HEK293 (cell line): ENCODE data around the gene RNF31.

ENCODE experiments used
- AEBP2 ChIP-seq: fragments of 450-650 bp; formaldehyde crosslinking; IDR thresholded peaks from 2 replicates; pipeline ENCODE4 v1.5.1; 2016; ENCODE audit warnings: missing biosample characterization, missing genetic modification characterization, borderline replicate concordance
- CTCF ChIP-seq: fragments of 450-650 bp; formaldehyde crosslinking; IDR thresholded peaks from 2 replicates; pipeline ENCODE4 v1.5.1; 2016; ENCODE audit warnings: missing biosample characterization, missing genetic modification characterization
- GLIS1 ChIP-seq: fragments of 450-650 bp; formaldehyde crosslinking; IDR thresholded peaks from 2 replicates; pipeline ENCODE4 v1.5.1; 2016; ENCODE audit warnings: missing biosample characterization, missing genetic modification characterization
- KLF16 ChIP-seq: fragments of 450-650 bp; formaldehyde crosslinking; IDR thresholded peaks from 2 replicates; pipeline ENCODE4 v1.5.1; 2017; ENCODE audit warnings: missing biosample characterization, missing genetic modification characterization
- PATZ1 ChIP-seq: fragments of 450-650 bp; formaldehyde crosslinking; IDR thresholded peaks from 2 replicates; pipeline ENCODE4 v1.5.1; 2016; ENCODE audit warnings: missing biosample characterization, missing genetic modification characterization
- SALL2 ChIP-seq: fragments of 450-650 bp; formaldehyde crosslinking; IDR thresholded peaks from 2 replicates; pipeline ENCODE4 v1.5.0; 2017; ENCODE audit warnings: missing biosample characterization, mild to moderate bottlenecking, missing genetic modification characterization, borderline replicate concordance
- SETDB1 ChIP-seq: IDR thresholded peaks from one replicate; pipeline ENCODE4 v1.6.1; 2017; ENCODE audit warnings: mild to moderate bottlenecking, low read length, moderate library complexity, mixed read lengths; ENCODE audit not compliant: insufficient read length
- SP2 ChIP-seq: fragments of 450-650 bp; formaldehyde crosslinking; IDR thresholded peaks from 2 replicates; pipeline ENCODE4 v1.5.1; 2016; ENCODE audit warnings: missing biosample characterization, missing genetic modification characterization
- TCF7L2 ChIP-seq: IDR thresholded peaks from 2 replicates; pipeline ENCODE4 v1.6.1; 2011; ENCODE audit warnings: low read depth, mild to moderate bottlenecking, inconsistent platforms, low read length, moderate library complexity, borderline replicate concordance
- ZFHX2 ChIP-seq: fragments of 450-650 bp; formaldehyde crosslinking; conservative IDR thresholded peaks from 2 replicates; pipeline ENCODE4 v1.5.1; 2016; ENCODE audit warnings: missing biosample characterization, missing genetic modification characterization
- ZNF146 ChIP-seq: fragments of 450-650 bp; formaldehyde crosslinking; IDR thresholded peaks from 2 replicates; pipeline ENCODE4 v1.5.1; 2016; ENCODE audit warnings: missing biosample characterization, missing genetic modification characterization
- ZNF184 ChIP-seq: fragments of 450-650 bp; IDR thresholded peaks from 2 replicates; pipeline ENCODE4 v1.5.1; 2018; ENCODE audit warnings: missing biosample characterization, mild to moderate bottlenecking, missing genetic modification characterization
- ZNF211 ChIP-seq: fragments of 450-650 bp; formaldehyde crosslinking; IDR thresholded peaks from 2 replicates; pipeline ENCODE4 v1.5.1; 2016; ENCODE audit warnings: low read depth, missing biosample characterization, missing genetic modification characterization
- ZNF239 ChIP-seq: fragments of 450-650 bp; formaldehyde crosslinking; IDR thresholded peaks from 2 replicates; pipeline ENCODE4 v1.5.1; 2016; ENCODE audit warnings: missing biosample characterization, missing genetic modification characterization
- ZNF354C ChIP-seq: fragments of 450-650 bp; formaldehyde crosslinking; IDR thresholded peaks from 2 replicates; pipeline ENCODE4 v1.5.1; 2016; ENCODE audit warnings: missing biosample characterization, missing genetic modification characterization, low read depth, borderline replicate concordance
- ZNF510 ChIP-seq: fragments of 450-650 bp; formaldehyde crosslinking; IDR thresholded peaks from 2 replicates; pipeline ENCODE4 v1.5.1; 2018; ENCODE audit warnings: mild to moderate bottlenecking, missing genetic modification characterization, missing biosample characterization; ENCODE audit not compliant: insufficient replicate concordance
- ZNF514 ChIP-seq: fragments of 450-650 bp; formaldehyde crosslinking; IDR thresholded peaks from 2 replicates; pipeline ENCODE4 v1.5.1; 2016; ENCODE audit warnings: missing biosample characterization, missing genetic modification characterization
- ZNF544 ChIP-seq: fragments of 450-650 bp; formaldehyde crosslinking; IDR thresholded peaks from 2 replicates; pipeline ENCODE4 v1.5.0; 2017; ENCODE audit warnings: missing biosample characterization, missing genetic modification characterization
- ZNF549 ChIP-seq: fragments of 450-650 bp; IDR thresholded peaks from 2 replicates; pipeline ENCODE4 v1.5.1; 2018; ENCODE audit warnings: missing biosample characterization, missing genetic modification characterization, mild to moderate bottlenecking, inconsistent platforms, moderate library complexity
- ZNF555 ChIP-seq: fragments of 450-650 bp; formaldehyde crosslinking; conservative IDR thresholded peaks from 2 replicates; pipeline ENCODE4 v1.5.1; 2017; ENCODE audit warnings: missing biosample characterization, mild to moderate bottlenecking, missing genetic modification characterization, inconsistent platforms
- ZNF558 ChIP-seq: fragments of 450-650 bp; formaldehyde crosslinking; IDR thresholded peaks from 2 replicates; pipeline ENCODE4 v1.5.1; 2016; ENCODE audit warnings: missing biosample characterization, missing genetic modification characterization
- ZNF629 ChIP-seq: fragments of 450-650 bp; formaldehyde crosslinking; IDR thresholded peaks from 2 replicates; pipeline ENCODE4 v1.5.1; 2017; ENCODE audit warnings: missing biosample characterization, missing genetic modification characterization
- ZNF776 ChIP-seq: fragments of 450-650 bp; formaldehyde crosslinking; IDR thresholded peaks from 2 replicates; pipeline ENCODE4 v1.5.0; 2017; ENCODE audit warnings: missing biosample characterization, missing genetic modification characterization, borderline replicate concordance
- ZNF792 ChIP-seq: fragments of 450-650 bp; formaldehyde crosslinking; IDR thresholded peaks from 2 replicates; pipeline ENCODE4 v1.5.1; 2016; ENCODE audit warnings: missing biosample characterization, missing genetic modification characterization
- ZNF843 ChIP-seq: fragments of 450-650 bp; formaldehyde crosslinking; IDR thresholded peaks from 2 replicates; pipeline ENCODE4 v1.5.1; 2016; ENCODE audit warnings: missing biosample characterization, missing genetic modification characterization
- TF ChIP-seq, protein P1 (sequence below): fragments of 450-650 bp; formaldehyde crosslinking; IDR thresholded peaks from 2 replicates; pipeline ENCODE4 v1.5.1; 2017; ENCODE audit warnings: missing biosample characterization, mild to moderate bottlenecking, missing genetic modification characterization, moderate library complexity
- TF ChIP-seq, protein P2 (sequence below): fragments of 450-650 bp; formaldehyde crosslinking; IDR thresholded peaks from 2 replicates; pipeline ENCODE4 v1.5.1; 2016; ENCODE audit warnings: missing biosample characterization, missing genetic modification characterization
- TF ChIP-seq, protein P3 (sequence below): fragments of 450-650 bp; formaldehyde crosslinking; IDR thresholded peaks from 2 replicates; pipeline ENCODE4 v1.5.1; 2016; ENCODE audit warnings: missing biosample characterization, missing genetic modification characterization

Gene RNF31

DNA sequence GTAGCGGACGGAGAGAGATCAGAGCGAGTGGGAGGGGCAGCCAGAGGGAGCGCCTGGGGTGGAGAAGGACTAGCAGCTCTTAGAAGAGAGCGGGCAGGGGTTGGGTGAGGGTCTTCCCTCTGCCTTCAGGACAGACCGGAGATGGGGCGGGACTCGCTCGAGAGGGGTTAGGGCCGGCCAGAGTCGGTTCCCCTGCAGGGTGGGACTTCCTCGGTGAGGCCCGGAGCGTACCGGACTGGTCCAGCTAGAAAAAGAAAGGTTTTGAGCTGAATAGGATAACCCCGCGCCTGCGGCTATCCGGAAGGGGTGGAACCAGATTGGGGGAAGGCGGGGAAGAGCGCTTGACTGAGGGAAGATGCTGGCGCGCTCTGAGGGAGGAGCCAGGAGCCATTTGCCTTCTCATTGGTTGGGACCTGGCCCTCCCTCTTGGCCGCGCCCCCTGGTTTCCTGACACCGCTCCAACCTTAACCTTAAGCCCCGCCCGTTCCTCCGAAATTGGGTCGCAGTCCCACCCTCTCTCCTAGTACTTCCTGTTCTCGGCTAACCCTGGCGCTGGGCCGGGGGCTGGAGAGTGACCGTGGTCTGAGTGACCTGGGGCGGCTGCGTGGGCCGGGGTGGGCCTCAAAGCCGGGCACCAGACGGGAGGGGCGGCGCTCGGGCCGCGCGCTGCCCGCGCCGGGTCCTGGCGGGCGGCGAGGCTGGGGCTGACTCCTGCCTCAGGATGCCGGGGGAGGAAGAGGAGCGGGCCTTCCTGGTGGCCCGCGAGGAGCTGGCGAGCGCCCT is at the start of gene RNF31 (continued):
- TF ChIP-seq AEBP2, result no peak
- TF ChIP-seq ZNF184, result no peak
- TF ChIP-seq, protein P1, sequence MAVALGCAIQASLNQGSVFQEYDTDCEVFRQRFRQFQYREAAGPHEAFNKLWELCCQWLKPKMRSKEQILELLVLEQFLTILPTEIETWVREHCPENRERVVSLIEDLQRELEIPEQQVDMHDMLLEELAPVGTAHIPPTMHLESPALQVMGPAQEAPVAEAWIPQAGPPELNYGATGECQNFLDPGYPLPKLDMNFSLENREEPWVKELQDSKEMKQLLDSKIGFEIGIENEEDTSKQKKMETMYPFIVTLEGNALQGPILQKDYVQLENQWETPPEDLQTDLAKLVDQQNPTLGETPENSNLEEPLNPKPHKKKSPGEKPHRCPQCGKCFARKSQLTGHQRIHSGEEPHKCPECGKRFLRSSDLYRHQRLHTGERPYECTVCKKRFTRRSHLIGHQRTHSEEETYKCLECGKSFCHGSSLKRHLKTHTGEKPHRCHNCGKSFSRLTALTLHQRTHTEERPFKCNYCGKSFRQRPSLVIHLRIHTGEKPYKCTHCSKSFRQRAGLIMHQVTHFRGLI (tag by site-specific recombination), result no peak
- TF ChIP-seq SALL2 (tag by site-specific recombination), result no peak
- no peak for TF ChIP-seq ZNF555
- TF ChIP-seq ZNF549 (tag by site-specific recombination), result no peak
- no peak for TF ChIP-seq SETDB1
- TF ChIP-seq, protein P2, sequence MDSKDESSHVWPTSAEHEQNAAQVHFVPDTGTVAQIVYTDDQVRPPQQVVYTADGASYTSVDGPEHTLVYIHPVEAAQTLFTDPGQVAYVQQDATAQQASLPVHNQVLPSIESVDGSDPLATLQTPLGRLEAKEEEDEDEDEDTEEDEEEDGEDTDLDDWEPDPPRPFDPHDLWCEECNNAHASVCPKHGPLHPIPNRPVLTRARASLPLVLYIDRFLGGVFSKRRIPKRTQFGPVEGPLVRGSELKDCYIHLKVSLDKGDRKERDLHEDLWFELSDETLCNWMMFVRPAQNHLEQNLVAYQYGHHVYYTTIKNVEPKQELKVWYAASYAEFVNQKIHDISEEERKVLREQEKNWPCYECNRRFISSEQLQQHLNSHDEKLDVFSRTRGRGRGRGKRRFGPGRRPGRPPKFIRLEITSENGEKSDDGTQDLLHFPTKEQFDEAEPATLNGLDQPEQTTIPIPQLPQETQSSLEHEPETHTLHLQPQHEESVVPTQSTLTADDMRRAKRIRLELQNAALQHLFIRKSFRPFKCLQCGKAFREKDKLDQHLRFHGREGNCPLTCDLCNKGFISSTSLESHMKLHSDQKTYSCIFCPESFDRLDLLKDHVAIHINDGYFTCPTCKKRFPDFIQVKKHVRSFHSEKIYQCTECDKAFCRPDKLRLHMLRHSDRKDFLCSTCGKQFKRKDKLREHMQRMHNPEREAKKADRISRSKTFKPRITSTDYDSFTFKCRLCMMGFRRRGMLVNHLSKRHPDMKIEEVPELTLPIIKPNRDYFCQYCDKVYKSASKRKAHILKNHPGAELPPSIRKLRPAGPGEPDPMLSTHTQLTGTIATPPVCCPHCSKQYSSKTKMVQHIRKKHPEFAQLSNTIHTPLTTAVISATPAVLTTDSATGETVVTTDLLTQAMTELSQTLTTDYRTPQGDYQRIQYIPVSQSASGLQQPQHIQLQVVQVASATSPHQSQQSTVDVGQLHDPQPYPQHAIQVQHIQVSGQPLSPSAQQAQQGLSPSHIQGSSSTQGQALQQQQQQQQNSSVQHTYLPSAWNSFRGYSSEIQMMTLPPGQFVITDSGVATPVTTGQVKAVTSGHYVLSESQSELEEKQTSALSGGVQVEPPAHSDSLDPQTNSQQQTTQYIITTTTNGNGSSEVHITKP (tag by site-specific recombination), result peak; percentile 77
- TF ChIP-seq ZNF354C (tag by site-specific recombination), result no peak
- TF ChIP-seq ZNF776, result no peak
- TF ChIP-seq, protein P3, sequence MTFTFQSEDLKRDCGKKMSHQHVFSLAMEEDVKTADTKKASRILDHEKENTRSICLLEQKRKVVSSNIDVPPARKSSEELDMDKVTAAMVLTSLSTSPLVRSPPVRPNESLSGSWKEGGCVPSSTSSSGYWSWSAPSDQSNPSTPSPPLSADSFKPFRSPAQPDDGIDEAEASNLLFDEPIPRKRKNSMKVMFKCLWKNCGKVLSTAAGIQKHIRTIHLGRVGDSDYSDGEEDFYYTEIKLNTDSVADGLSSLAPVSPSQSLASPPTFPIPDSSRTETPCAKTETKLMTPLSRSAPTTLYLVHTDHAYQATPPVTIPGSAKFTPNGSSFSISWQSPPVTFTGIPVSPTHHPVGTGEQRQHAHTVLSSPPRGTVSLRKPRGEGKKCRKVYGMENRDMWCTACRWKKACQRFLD, result no peak
- TF ChIP-seq ZNF792, result no peak
- no peak for TF ChIP-seq ZNF211 (tag by site-specific recombination)
- peak; percentile 35; the same call in 1 of the 2 replicates for TF ChIP-seq ZNF629 (tag by site-specific recombination)
- no peak for TF ChIP-seq ZNF239 (tag by site-specific recombination)
- no peak for TF ChIP-seq ZNF510 (tag by site-specific recombination)
- TF ChIP-seq KLF16 (tag by site-specific recombination), result peak; percentile 5; the same call in 1 of the 2 replicates
- no peak for TF ChIP-seq ZNF544 (tag by site-specific recombination)
- TF ChIP-seq PATZ1, result 0 out of 2 replicates have a peak, but pooled peaks have one; percentile 9
- no peak for TF ChIP-seq TCF7L2
- TF ChIP-seq ZNF514 (tag by site-specific recombination), result no peak
- no peak for TF ChIP-seq ZNF843 (tag by site-specific recombination)
- TF ChIP-seq ZNF146 (tag by site-specific recombination), result no peak
- TF ChIP-seq GLIS1 (tag by site-specific recombination), result no peak; the same call in 1 of the 2 replicates
- TF ChIP-seq ZFHX2 (tag by site-specific recombination), result no peak
- no peak for TF ChIP-seq CTCF (tag by site-specific recombination)
- TF ChIP-seq ZNF558 (tag by site-specific recombination), result no peak
- TF ChIP-seq SP2 (tag by site-specific recombination), result peak; percentile 86
